NK-92 treated with Interleukin-12 subunit alpha and Interleukin-12 subunit beta, amount 100 ng/mL, for 24 hours (cell line): Measurements from ENCODE around the gene PHKB.
"Not testable (repeated sequence)": the region's sequence is repeated elsewhere in the genome, so short reads cannot be mapped to it uniquely, and the experiment has no call there.

Experiments used
- DNase-seq: peaks from one replicate; lab custom pipeline; 2025; lab: John Stamatoyannopoulos, UW

Gene PHKB

DNA sequence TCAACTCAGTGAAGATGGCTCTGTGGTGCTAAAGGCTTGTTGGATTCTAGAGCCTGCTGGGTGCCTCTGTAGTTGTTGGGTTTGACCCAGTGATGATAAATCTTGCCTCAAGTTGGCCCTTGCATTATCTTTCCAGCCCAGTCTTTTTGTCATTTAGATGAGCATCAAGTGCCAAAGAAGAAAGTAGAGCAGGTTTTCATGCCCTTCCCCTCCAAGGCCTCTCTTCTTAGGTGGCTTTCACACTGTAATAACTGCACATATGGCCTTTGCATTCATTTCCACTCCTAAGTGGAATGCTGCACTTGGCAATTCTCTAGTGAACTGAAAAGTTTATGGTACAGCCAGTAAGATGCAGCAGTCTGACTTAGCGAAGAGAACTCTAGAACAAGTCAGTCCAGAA lies 165.1 kb downstream of the PHKB start:
- DNase-seq = no peak

DNA sequence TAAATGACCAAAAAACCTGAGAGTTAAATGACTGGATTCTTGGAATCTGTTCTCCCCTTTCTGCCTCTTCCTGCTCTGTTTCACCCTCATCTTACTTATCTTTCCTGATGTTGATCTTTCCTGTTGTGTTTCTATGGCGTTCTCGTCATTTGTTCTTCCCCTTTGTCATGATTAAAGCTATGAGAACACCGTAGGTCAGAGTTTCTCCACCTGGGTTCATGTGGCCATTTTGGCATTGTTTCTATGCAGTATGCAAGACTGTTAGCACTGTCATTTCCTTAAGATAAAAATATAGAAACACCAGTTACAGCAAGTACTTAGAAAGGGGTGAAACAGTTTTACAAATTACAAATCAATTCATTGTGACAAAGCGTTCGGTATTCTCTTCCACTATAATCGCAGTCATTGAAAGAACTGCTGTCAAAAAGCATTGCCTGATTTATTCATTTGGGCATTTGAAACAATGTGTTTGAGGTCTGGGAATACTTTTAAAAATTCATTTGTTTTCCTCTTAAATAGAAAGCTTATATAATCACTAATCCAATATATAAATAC lies 166.0 kb downstream of the PHKB start:
- no peak for DNase-seq

DNA sequence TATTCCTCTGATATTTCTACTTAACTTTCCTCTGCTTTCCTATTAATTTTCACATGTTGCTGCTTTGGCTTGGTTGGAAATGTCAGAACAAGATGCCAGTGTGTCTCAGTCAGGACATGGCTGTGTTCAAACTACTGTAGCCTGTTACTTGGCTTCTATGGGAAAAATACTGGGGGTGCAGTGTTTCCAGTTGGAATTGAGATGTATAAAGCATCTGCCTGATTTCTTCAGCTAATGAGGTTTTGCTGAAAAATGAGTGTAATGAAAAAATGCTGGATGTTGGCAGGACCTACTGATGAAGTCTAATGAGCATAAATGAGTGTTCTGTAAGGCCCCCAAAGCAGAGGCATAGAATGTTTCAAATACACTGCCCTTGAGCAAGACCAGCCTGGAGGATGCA lies 166.6 kb downstream of the PHKB start:
- DNase-seq = no peak

DNA sequence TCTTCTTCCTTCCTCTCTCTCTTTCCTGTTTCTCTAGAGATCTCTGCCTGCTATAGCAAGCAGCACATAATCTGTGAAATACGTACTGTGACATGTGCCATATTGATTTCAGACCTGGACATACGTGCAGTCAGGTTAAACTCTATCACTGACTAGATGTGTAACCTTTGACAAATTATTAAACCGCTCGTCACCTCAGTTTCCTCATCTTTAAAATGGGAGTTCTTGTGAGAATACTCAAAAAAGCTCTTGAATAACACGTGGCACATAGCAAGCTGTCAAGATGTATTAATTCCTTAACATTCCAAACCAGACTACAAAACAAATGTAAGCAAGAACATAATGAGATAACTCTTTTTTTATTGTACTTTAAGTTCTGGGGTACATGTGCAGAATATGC lies 170.0 kb downstream of the PHKB start:
- DNase-seq = no peak

DNA sequence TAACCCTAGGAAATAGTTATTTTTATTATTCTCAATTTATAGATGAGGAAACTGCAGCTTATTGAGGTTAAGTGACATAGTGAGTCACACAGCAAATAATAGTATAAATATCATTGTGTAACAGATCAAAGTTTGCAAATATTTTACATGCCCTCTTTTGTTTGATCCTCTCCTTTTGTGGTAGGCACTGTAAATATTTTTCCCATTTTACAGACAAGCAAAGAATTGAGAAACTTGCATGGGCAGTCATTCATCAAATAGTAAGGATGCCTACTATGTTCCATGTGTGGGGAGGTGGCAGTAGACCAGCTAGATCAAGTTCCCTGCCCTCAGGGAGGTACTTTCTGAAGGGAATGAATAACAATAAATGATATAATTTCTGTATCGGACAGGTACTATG lies 173.0 kb downstream of the PHKB start:
- DNase-seq = no peak

DNA sequence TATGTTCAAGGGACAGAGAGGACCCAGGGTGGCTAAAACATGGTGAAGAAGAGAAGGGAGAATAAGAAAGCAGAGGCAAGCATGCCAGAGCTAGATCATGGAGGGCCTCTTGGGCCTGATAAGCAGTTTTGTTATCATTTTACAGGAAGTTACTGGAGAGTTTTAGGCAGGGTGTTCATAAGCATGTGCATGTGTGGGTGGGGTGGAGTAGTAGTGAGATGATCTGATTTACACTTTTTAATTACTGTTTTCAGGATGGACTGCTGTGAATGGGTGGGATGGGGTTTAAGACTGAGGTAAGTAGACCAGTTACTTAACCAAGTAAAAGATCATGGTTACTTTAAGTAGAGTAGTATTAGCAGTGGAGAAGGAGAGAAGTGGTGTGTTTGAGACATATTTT lies 173.6 kb downstream of the PHKB start:
- no peak for DNase-seq

DNA sequence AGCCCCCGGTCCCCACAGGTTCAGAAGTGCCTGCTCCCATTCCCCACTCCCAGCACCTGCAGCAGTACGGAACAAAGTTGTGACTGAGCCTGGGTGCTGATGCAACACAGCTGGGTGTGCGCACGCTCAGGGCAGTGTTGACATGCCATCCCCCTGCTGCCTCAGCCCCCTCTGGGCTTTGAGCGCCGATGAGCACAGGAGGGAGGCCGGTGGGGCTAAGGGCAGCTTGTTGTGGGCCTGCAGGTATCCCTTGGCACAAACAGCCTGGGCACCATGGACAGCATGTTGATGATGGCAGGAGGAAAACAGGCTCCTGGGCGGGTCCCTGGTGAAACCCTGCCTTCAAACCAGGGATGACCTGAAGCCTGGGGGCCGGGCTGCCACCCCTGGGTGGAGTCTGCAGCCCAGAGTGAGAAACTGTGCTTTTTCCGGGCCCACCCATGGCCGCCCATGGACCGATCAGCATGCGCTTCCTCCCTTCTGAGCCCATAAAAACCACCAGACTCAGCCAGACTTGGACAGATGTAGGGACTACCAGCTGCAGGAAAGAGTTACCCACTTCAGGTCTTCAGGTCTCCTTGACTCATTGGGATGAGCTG lies 175.5 kb downstream of the PHKB start:
- DNase-seq = no peak

DNA sequence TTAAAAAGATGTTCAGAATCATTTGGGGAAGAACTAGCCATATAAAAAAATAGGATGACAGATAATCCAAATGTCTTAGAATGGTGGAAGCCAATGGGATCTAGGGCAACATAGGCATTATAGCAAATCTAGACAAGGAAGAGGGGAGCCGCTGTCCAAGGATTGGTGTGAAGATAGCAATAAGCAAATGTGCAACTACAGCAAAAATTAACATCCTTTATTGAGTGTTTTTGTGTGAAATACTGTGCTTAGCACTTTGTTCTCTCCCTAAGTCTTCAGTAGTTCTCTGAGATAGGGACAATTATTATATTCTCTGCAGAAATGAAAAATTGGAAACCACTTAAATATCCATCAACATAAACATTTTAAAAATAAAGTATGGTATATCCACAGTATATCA lies 177.0 kb downstream of the PHKB start:
- no peak for DNase-seq

DNA sequence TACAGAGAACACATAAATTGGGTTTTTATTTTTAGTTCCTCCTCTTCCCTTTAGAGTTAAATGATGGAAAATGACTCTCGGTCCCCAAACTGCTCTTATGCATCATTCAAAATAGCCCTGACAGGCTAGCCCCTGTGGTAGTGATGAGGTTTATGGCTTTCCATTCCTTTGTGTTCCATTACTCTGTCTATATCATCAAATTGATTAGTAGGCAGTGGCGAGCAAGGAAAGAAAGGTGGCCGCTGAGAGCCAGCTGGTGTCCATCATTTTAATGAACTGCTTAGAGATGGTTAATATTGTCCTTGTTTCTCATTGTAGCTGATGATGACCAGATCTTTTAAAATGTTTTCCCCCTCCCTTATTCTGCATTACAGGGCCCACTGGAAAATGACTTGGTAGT lies 179.5 kb downstream of the PHKB start:
- no peak for DNase-seq

DNA sequence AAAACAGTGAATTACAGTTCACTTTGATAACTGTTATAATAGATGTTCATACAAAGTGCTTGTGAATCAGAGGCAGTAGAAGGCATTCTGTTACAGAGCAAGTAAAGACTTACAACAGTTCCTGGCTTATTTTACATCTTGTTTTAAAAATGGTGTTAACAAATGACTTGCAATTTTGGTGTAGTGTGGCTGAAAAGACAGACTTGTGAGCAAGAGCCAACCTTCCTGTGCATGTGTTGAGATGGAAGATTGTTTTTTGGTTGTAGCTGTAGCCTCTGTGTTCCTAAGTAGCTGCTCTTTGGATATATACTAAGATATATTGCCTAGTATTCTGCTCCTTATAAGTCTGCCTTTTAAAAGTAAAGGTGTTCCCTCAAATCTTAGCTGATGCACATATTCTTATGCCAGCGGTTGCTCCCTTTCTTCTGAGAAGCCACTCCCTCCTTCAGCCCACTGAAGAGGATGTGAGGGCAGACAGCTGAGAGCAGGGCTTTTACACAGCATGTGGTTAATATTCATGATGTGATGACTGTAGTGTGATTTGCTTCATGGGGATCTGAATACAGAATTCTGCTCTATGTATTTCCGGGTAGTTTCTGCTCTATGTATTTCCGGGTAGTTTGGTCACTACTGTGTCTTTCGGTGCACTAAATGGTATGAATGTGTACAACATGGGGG lies 182.3 kb downstream of the PHKB start:
- DNase-seq = no peak

DNA sequence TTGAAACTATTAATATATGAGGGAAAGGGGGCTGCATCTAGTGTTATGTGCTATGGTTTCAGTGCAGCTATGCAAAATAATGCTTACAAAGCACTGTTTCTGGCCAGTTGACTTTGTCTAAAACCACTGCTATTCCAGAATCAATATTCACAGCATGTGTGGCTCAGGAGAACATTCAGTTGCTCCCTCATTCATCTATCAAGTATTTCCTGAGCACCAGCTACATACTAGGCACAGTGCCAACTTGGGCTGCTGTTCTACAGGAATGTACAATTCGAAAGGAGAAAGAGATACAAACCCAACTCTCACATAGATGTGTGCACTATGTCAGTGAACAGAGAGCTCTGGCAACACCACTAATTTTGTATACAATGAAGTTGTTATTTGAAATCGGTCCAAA lies 183.0 kb downstream of the PHKB start:
- DNase-seq = no peak

DNA sequence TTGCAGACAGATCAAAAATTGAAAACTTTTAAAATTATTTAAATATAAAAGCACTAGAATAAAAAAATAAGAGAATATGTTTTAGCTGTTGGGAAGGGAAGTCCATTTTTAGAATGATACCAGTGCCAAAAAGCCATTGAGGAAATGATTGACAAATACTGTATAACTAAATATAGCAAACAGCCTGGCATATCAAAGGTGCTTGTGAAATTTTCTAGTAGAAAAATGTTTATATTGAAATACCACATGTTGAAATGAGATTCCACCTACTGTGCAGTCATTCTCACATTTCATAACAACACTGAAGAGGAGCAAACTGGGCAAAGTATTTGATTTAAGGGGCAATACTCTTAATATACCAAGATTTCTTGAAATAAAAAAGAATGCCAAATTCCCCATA lies 183.5 kb downstream of the PHKB start:
- DNase-seq = no peak

DNA sequence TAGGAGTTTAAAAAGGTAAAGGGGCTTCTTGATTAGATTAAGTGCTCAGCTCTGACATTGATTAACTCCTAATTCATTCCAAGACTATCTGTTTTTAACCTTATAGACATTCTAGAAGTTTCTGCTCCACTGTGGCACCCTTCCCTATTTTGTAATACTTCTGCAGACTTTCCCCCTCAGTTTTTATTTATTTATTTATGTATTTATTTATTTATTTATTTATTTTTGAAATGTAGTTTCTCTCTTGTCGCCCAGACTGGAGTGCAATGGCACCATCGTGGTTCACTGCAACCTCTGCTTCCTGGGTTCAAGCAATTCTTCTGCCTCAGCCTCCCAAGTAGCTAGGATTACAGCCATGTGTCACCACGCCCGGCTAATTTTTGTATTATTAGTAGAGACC lies 185.8 kb downstream of the PHKB start:
- no peak for DNase-seq

DNA sequence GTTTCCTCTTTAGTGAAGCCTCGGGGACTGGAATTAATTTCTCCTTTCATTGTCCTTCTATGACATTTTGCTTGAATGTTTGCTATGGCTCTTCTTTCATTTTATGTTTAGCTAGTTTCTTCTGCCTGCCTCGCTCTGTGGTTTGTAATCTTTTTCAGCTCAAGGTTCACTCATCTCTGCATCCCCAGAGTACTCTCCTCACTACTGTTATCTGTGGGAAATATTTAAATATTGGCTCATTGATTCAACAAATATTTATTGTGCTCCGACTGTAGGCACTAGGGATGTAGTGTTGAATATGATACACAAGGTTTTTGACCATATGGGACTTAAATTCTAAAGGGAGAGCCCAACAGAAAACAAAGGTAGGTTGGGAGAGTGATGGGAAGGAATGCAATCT lies 195.9 kb downstream of the PHKB start:
- DNase-seq = no peak

DNA sequence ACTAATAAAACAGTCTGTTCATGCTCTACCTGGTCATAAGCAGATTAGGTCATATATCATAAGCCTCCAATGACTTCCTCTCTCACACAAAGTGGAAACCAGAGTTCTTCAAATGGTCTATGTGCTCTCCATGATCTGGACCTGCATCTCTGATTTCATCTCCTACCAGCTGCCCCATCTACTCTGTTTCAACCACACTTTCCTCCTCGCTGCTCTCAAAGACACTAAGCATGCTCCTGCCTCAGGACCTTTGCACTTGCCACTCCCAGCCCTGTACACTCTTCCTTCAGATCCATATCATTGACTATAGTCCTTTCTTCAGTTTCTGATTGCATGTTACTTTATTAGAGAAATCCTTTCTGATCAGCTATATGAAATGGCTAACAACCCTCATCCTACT lies 196.8 kb downstream of the PHKB start:
- DNase-seq = no peak

DNA sequence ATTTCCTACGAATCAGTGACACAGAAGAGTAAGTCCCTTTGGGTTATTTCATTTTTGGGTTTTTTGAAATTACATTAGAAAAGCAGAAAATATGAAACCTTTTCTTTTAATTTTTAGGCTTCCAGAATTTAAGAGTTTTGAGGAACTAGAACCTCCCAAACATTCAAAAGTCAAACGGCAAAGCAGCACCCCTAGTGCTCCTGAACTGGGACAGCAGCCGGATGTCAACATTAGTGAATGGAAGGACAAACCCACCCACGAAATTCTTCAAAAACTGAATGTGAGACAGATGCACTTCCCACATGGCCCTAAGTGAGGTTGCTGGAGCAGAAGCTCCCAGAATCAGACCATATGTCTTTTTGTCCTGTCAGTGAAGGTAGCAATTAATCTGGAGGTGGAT lies 199.4 kb downstream of the PHKB start:
- no peak for DNase-seq

DNA sequence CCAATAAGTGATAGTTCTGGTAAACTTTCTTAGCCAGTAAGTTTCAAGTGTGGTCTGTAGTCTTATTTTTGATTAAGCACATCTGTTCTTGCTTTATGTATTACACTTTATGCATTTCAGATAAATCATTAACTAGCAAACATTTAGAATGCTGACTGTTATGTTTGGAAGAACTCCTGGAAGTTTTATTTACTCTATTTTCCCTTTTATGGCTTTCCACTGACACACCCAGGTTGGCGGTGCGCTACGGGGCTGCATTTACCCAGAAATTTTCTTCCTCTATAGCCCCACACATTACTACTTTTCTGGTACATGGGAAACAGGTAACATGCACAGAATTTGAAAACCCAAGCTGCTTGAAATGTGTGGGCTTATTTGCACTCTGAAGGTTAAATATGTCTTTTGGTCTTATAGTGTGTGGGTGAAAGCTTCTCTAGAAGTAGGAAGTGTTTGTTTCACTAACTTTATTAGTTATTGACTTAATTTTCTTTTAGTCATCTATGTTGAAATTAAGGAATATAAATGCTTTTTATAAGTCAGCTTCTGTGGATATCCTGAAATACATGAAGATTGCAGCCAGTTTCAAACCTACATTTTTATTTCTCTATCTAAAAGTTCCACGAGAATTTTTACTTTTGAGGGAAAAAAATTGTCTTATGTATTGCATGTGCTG lies 203.7 kb downstream of the PHKB start:
- DNase-seq = no peak

DNA sequence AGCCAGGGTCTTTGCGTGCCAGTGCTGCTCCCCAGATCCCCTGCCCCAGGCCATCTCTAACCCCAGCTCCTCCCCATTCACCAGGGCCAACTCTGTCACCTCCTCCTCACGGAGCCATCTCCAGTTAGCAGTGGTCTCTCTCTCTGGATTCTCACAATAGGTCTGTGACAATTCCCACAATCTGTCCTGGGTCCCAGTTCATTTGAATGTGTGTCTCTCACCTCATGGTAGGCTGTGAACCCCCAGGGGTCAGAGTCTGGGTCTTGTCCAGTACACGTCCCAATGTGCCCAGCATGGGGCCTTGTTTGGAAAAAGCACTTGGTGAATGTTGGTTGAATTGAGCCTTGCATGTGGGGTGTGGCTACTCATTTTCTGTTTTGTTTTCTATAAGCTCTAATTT lies 205.3 kb downstream of the PHKB start:
- no peak for DNase-seq

DNA sequence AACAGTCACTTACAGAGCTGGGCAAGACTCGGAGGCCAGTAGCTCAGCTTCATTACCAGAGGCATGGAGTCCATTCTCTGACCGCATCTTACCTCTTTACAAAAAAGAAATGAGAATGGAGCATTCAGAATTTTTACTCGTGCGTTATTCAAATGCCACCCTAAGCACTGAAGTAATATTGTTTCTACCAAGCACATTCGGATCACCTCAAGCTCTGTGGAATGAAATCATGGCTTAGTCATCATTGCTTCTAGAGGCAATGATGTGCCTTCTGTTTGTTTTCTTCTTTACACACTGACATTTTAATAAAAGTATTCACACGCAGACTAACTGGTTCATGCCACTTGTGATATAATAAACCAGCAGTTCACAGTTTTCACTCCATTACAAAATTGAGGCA lies 206.8 kb downstream of the PHKB start:
- DNase-seq = no peak

DNA sequence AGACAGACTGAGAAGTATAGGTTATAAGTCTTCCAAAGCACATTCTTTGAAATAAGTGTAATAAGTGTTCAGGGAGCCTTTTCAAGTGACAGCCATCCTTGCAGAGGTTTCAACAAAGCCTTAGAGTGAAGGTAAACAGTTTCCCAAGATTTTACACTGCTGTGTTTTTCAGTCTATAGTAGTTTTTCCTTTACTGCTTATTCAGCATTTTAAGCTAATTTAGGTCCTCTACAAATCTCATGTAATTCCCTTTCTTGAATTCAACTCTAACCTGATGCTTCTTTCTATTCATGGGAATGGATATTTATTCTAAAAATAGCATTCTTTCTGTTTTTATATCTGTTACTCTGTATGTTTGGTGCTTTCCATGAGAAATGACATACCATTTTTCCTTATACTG lies 211.3 kb downstream of the PHKB start:
- no peak for DNase-seq

DNA sequence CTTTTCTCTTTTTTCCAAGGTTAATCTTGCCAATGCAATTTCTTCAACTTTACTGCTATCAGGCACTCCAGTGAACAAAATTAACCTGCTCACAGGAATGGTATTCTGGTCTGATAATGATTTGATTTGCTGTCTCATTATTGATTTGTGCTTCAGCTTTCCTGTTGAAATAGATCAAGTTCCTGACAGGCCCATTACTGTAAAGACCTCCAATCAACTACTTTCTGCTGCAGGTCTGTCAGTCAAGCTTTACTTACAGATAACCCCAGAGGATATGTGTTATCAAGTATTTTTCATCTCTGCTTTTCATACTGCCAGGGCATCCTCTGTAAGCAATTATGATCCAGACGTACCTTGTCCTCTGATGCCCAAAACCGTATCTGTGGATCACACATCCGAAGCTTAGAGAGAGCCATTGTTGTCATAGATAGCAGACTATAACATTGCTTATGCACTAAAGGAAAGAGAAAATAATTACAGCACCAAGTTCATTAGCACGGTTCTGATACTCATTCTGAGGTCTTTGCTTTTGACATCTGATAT lies 215.6 kb downstream of the PHKB start:
- no peak for DNase-seq

DNA sequence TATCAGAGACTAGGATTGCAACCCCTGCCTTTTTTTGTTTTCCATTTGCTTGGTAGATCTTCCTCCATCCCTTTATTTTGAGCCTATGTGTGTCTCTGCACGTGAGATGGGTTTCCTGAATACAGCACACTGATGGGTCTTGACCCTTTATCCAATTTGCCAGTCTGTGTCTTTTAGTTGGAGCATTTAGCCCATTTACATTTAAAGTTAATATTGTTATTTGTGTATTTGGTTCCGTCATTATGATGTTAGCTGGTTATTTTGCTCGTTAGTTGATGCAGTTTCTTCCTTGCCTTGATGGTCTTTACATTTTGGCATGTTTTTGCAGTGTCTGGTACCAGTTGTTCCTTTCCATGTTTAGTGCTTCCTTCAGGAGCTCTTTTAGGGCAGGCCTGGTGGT lies 220.4 kb downstream of the PHKB start:
- not testable (repeated sequence) for DNase-seq

DNA sequence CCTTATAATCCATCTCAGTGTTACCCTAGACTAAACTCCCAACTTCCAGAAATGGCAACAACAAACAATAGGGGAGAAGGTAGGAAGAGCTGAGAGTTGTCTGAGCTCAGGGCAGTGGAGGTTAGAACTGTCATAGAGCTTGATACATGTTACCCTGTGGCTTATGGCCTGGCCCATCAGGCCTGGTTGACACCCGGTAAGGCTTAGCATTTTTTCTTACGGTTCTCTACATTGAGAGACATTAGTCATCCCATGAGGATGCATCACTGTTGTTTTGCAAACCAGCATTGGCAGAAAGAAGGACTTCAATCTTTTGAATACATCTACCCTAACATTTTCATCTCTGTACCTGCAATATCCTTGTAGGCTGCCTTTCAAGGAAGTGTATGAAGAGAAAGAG lies 226.6 kb downstream of the PHKB start:
- DNase-seq = no peak
